Endothelial cell (in vitro differentiated cells): ENCODE measurements around the gene DENND2A. TPM values are rescaled to one million over a fixed set of nuclear protein-coding genes. Genes with fewer than 3 reads are reported as not detected.
"Not testable (repeated sequence)": the region's sequence is repeated elsewhere in the genome, so short reads cannot be mapped to it uniquely, and the experiment has no call there.

ENCODE experiments used
- DNase-seq: peaks from one replicate; pipeline ENCODE4 v3.0.0; 2021; ENCODE audit warnings: low spot score
- H3K27ac Mint-ChIP-seq: one replicate; pipeline ENCODE4 v1.8.0; 2021; ENCODE audit warnings: mixed read lengths, inconsistent platforms; ENCODE audit not compliant: unreplicated experiment
- H3K27me3 Mint-ChIP-seq: one replicate; pipeline ENCODE4 v1.8.0; 2021; ENCODE audit warnings: mild to moderate bottlenecking, moderate library complexity, mixed read lengths, inconsistent platforms; ENCODE audit not compliant: unreplicated experiment
- H3K36me3 Mint-ChIP-seq: one replicate; pipeline ENCODE4 v1.8.0; 2021; ENCODE audit warnings: mild to moderate bottlenecking, low read depth, mixed read lengths, inconsistent platforms; ENCODE audit not compliant: unreplicated experiment
- H3K4me1 Mint-ChIP-seq: one replicate; pipeline ENCODE4 v1.8.0; 2021; ENCODE audit warnings: mild to moderate bottlenecking, mixed read lengths, inconsistent platforms; ENCODE audit not compliant: unreplicated experiment
- H3K4me3 Mint-ChIP-seq: one replicate; pipeline ENCODE4 v1.8.0; 2021; ENCODE audit warnings: mild to moderate bottlenecking, mixed read lengths, inconsistent platforms; ENCODE audit not compliant: unreplicated experiment
- H3K9me3 Mint-ChIP-seq: one replicate; pipeline ENCODE4 v1.8.0; 2021; ENCODE audit warnings: mixed read lengths, inconsistent platforms; ENCODE audit not compliant: unreplicated experiment
- CTCF ChIP-seq: fragments of 200-600 bp; sonication (generic); IDR thresholded peaks from one replicate; pipeline ENCODE4 v1.5.0; 2021; ENCODE audit warnings: antibody characterized with exemption; ENCODE audit not compliant: unreplicated experiment
- total RNA-seq: library from RNA; stranded (reverse); fragmentation: NEBNext Ultra II Directional; extraction: Animal tissue kit (Norgen Biotek cat#: 25700); gene quantifications from one replicate; pipeline ENCODE4 v1.2.1, GENCODE V29; 2021; ENCODE audit not compliant: unreplicated experiment

DENND2A gene
- total RNA-seq, 1 donor from 2014 or later: 41.0 TPM

- no peak for TF ChIP-seq CTCF
- no peaks in the 10 kb centered on the region for H3K27me3 Mint-ChIP-seq
- H3K36me3 Mint-ChIP-seq: peaks cover 14% of the 10 kb centered on the region
- no peaks in the 10 kb centered on the region for H3K4me1 Mint-ChIP-seq
- DNase-seq: no peak
- no peaks in the 10 kb centered on the region for H3K9me3 Mint-ChIP-seq
- H3K4me3 Mint-ChIP-seq: no peak overlapping the region
- no peak overlapping the region for H3K27ac Mint-ChIP-seq
Observed at GRCh38 chr7:140557809-140558518, 82.6 kb downstream of the DENND2A start.

- Mint-ChIP-seq H3K27me3 (no peaks in the 10 kb centered on the region), H3K4me3 (no peak overlapping the region), H3K36me3 (peaks cover 9% of the 10 kb centered on the region), H3K27ac (no peak overlapping the region), H3K9me3 (no peaks in the 10 kb centered on the region), H3K4me1 (no peaks in the 10 kb centered on the region)
- no peak for DNase-seq
- no peak for TF ChIP-seq CTCF
Observed at GRCh38 chr7:140557069-140557468, 83.5 kb downstream of the DENND2A start.

- not testable (repeated sequence) for H3K36me3 Mint-ChIP-seq, H3K4me3 Mint-ChIP-seq, H3K27me3 Mint-ChIP-seq, H3K9me3 Mint-ChIP-seq, DNase-seq, H3K4me1 Mint-ChIP-seq, H3K27ac Mint-ChIP-seq
Observed at GRCh38 chr7:140553236-140553635, 87.4 kb downstream of the DENND2A start.

GRCh38 chr7:140552240-140552679, 88.4 kb downstream of the DENND2A start:
- TF ChIP-seq CTCF: no peak
- H3K27ac Mint-ChIP-seq: no peak overlapping the region
- H3K9me3 Mint-ChIP-seq: no peaks in the 10 kb centered on the region
- H3K4me3 Mint-ChIP-seq: no peak overlapping the region
- no peaks in the 10 kb centered on the region for H3K4me1 Mint-ChIP-seq
- peaks cover 4% of the 10 kb centered on the region for H3K36me3 Mint-ChIP-seq
- H3K27me3 Mint-ChIP-seq: no peaks in the 10 kb centered on the region
- no peak for DNase-seq

- H3K4me1 Mint-ChIP-seq: no peaks in the 10 kb centered on the region
- H3K27me3 Mint-ChIP-seq: no peaks in the 10 kb centered on the region
- no peak overlapping the region for H3K4me3 Mint-ChIP-seq
- no peak for TF ChIP-seq CTCF
- peaks cover 1% of the 10 kb centered on the region for H3K36me3 Mint-ChIP-seq
- no peak overlapping the region for H3K27ac Mint-ChIP-seq
- no peaks in the 10 kb centered on the region for H3K9me3 Mint-ChIP-seq
- no peak for DNase-seq
Observed at GRCh38 chr7:140551355-140552239, 89.0 kb downstream of the DENND2A start.
